H9 (cell line): ENCODE measurements around the gene ERCC6L. TPM values are rescaled to one million over a fixed set of nuclear protein-coding genes. Genes with fewer than 3 reads are reported as not detected.

Experiments used
- DNase-seq: peaks from one replicate; pipeline ENCODE4 v3.0.0-alpha.2; 2017
- H2AFZ ChIP-seq: one replicate; pipeline ENCODE4 v1.6.1; 2013; ENCODE audit warnings: mild to moderate bottlenecking, low read length, control low read depth, moderate library complexity
- H2AK5ac ChIP-seq: 2 replicates; pipeline ENCODE4 v1.6.1; 2013; ENCODE audit warnings: low read length, control low read depth, mixed read lengths; ENCODE audit not compliant: insufficient read length
- H2BK120ac ChIP-seq: one replicate; pipeline ENCODE4 v1.6.1; 2013; ENCODE audit warnings: low read depth, mild to moderate bottlenecking, low read length, control low read depth, inconsistent platforms; ENCODE audit not compliant: poor library complexity, severe bottlenecking
- H2BK12ac ChIP-seq: 2 replicates; pipeline ENCODE4 v1.6.1; 2013; ENCODE audit warnings: low read length, control low read depth, mixed read lengths, low read depth; ENCODE audit not compliant: insufficient read length
- H2BK15ac ChIP-seq: 2 replicates; pipeline ENCODE4 v1.6.1; 2013; ENCODE audit warnings: low read depth, low read length, control low read depth
- H2BK20ac ChIP-seq: one replicate; pipeline ENCODE4 v1.6.1; 2013; ENCODE audit warnings: low read depth, mild to moderate bottlenecking, low read length, control low read depth, inconsistent platforms; ENCODE audit not compliant: poor library complexity, severe bottlenecking
- H2BK5ac ChIP-seq: 2 replicates; pipeline ENCODE4 v1.6.1; 2013; ENCODE audit warnings: low read length, control low read depth, mixed read lengths; ENCODE audit not compliant: insufficient read length
- H3K14ac ChIP-seq: 2 replicates; pipeline ENCODE4 v1.6.1; 2013; ENCODE audit warnings: low read length, control low read depth; ENCODE audit not compliant: insufficient read depth
- H3K18ac ChIP-seq: 2 replicates; pipeline ENCODE4 v1.6.1; 2013; ENCODE audit warnings: low read depth, mild to moderate bottlenecking, mixed read lengths, low read length, control low read depth; ENCODE audit not compliant: insufficient read length
- H3K23ac ChIP-seq: 2 replicates; pipeline ENCODE4 v1.6.1; 2013; ENCODE audit warnings: low read length, control low read depth, mixed read lengths, low read depth; ENCODE audit not compliant: insufficient read length
- H3K23me2 ChIP-seq: 2 replicates; pipeline ENCODE4 v1.6.1; 2013; ENCODE audit warnings: low read depth, mild to moderate bottlenecking, mixed read lengths, low read length, control low read depth; ENCODE audit not compliant: insufficient read length, poor library complexity, severe bottlenecking
- H3K27ac ChIP-seq: 2 replicates; pipeline ENCODE4 v1.5.1; 2013; ENCODE audit warnings: low read length, control low read depth, mixed read lengths, low read depth; ENCODE audit not compliant: insufficient read length
- H3K27me3 ChIP-seq: 2 replicates; pipeline ENCODE4 v1.6.1; 2013; ENCODE audit warnings: low read length, control low read depth, inconsistent platforms; ENCODE audit not compliant: insufficient read depth
- H3K4ac ChIP-seq: 2 replicates; pipeline ENCODE4 v1.6.1; 2013; ENCODE audit warnings: low read depth, mild to moderate bottlenecking, control low read depth, inconsistent platforms, low read length, moderate library complexity
- H3K4me1 ChIP-seq: 2 replicates; pipeline ENCODE4 v1.6.1; 2013; ENCODE audit warnings: low read length, control low read depth, inconsistent platforms; ENCODE audit not compliant: insufficient read depth
- H3K4me2 ChIP-seq: 2 replicates; pipeline ENCODE4 v1.6.1; 2013; ENCODE audit warnings: low read length, control low read depth, mixed read lengths; ENCODE audit not compliant: insufficient read length, insufficient read depth
- H3K56ac ChIP-seq: 2 replicates; pipeline ENCODE4 v1.6.1; 2013; ENCODE audit warnings: low read depth, mild to moderate bottlenecking, mixed read lengths, low read length, control low read depth; ENCODE audit not compliant: insufficient read length
- H3K79me1 ChIP-seq: 2 replicates; pipeline ENCODE4 v1.6.1; 2013; ENCODE audit warnings: low read depth, mild to moderate bottlenecking, moderate library complexity, low read length, control low read depth, inconsistent platforms; ENCODE audit not compliant: insufficient read depth, poor library complexity, severe bottlenecking
- H3K79me2 ChIP-seq: 2 replicates; pipeline ENCODE4 v1.6.1; 2013; ENCODE audit warnings: low read length, control low read depth, inconsistent platforms; ENCODE audit not compliant: insufficient read depth
- H3K9ac ChIP-seq: 2 replicates; pipeline ENCODE4 v1.6.1; 2013; ENCODE audit warnings: low read length, control low read depth, mixed read lengths; ENCODE audit not compliant: insufficient read length; ENCODE audit errors: extremely low read depth
- H3K9me3 ChIP-seq: one replicate; pipeline ENCODE4 v1.6.1; 2013; ENCODE audit warnings: low read depth, low read length, inconsistent platforms; ENCODE audit not compliant: control insufficient read depth
- H3T11ph ChIP-seq: one replicate; pipeline ENCODE4 v1.6.1; 2013; ENCODE audit warnings: mild to moderate bottlenecking, low read length, control low read depth, inconsistent platforms
- H4K20me1 ChIP-seq: one replicate; pipeline ENCODE4 v1.6.1; 2013; ENCODE audit not compliant: control insufficient read depth, insufficient read length, insufficient read depth
- H4K5ac ChIP-seq: 2 replicates; pipeline ENCODE4 v1.6.1; 2013; ENCODE audit warnings: low read depth, mild to moderate bottlenecking, mixed read lengths, low read length, control low read depth; ENCODE audit not compliant: insufficient read length
- H4K8ac ChIP-seq: replicated peaks from 2 replicates; pipeline ENCODE4 v1.6.1; 2013; ENCODE audit warnings: low read length, control low read depth, mixed read lengths, low read depth; ENCODE audit not compliant: insufficient read length
- H4K91ac ChIP-seq: 2 replicates; pipeline ENCODE4 v1.6.1; 2013; ENCODE audit warnings: low read depth, mild to moderate bottlenecking, moderate library complexity, mixed read lengths, low read length, control low read depth; ENCODE audit not compliant: insufficient read length
- H3K27ac Mint-ChIP-seq, 3 experiments: 2 replicates in 2 of 3; 3 replicates in 1 of 3; pipeline ENCODE4 v1.8.0; 2020 to 2021; ENCODE audit warnings: mixed read lengths in 3 of 3, mild to moderate bottlenecking in 1 of 3, moderate library complexity in 1 of 3
- H3K27me3 Mint-ChIP-seq: 2 replicates; pipeline ENCODE4 v1.8.0; 2021; ENCODE audit warnings: low read depth, mild to moderate bottlenecking, moderate library complexity, mixed read lengths
- H3K36me3 Mint-ChIP-seq, 3 experiments: 2 replicates in 2 of 3; 3 replicates in 1 of 3; pipeline ENCODE4 v1.8.0; 2020 to 2021; ENCODE audit warnings: low read depth in 3 of 3, mixed read lengths in 3 of 3; ENCODE audit not compliant: insufficient read depth in 1 of 3
- H3K4me1 Mint-ChIP-seq, 2 experiments: 2 replicates each; pipeline ENCODE4 v1.8.0; 2020; ENCODE audit warnings: mixed read lengths in 2 of 2
- H3K4me3 Mint-ChIP-seq, 2 experiments: 2 replicates in 1 of 2; 3 replicates in 1 of 2; pipeline ENCODE4 v1.8.0; 2020 to 2021; ENCODE audit warnings: mild to moderate bottlenecking in 2 of 2, mixed read lengths in 2 of 2, moderate library complexity in 1 of 2
- H3K9me3 Mint-ChIP-seq, 2 experiments: 2 replicates in 1 of 2; 3 replicates in 1 of 2; pipeline ENCODE4 v1.8.0; 2020; ENCODE audit warnings: mild to moderate bottlenecking in 2 of 2, mixed read lengths in 2 of 2, moderate library complexity in 1 of 2
- CTCF ChIP-seq: fragments of 200-600 bp; sonication (generic); conservative IDR thresholded peaks from 3 replicates; pipeline ENCODE4 v1.8.0; 2021; ENCODE audit warnings: antibody characterized with exemption, mild to moderate bottlenecking
- WGBS: extraction: QIAGEN DNeasy Blood & Tissue Kit; methylation state at CpG from one replicate; pipeline ENCODE4 v1.1.7; 2013; ENCODE audit warnings: missing lambda C conversion rate, low lambda C conversion rate, mixed read lengths; ENCODE audit not compliant: insufficient read length; ENCODE audit errors: extremely low coverage; 5-methylcytosine and 5-hydroxymethylcytosine counted together
- total RNA-seq: library from RNA; stranded (reverse); gene quantifications from 2 replicates; pipeline ENCODE4 v1.2.1, GENCODE V29; 2021

ERCC6L gene
- total RNA-seq, 1 experiment from 2014 or later: 18.1 TPM

- no peak overlapping the region for H3K27ac ChIP-seq
- no peaks in the 10 kb centered on the region for H3K79me2 ChIP-seq
- no peak overlapping the region for H3K18ac ChIP-seq
- no peaks in the 10 kb centered on the region; the same call in 1 of the 2 replicates for H3K4me1 ChIP-seq
- DNase-seq: no peak
- no peak overlapping the region for H3K9ac ChIP-seq
- no peak overlapping the region for H3K4me2 ChIP-seq
- H2BK15ac ChIP-seq: no peak overlapping the region
- no peaks in the 10 kb centered on the region for H3K79me1 ChIP-seq
- H4K20me1 ChIP-seq: no peaks in the 10 kb centered on the region
- H2BK12ac ChIP-seq: no peak overlapping the region
- H3K14ac ChIP-seq: no peak overlapping the region
- H3K23me2 ChIP-seq: no peaks in the 10 kb centered on the region
- H3K4ac ChIP-seq: no peak overlapping the region
- no peak overlapping the region for H2BK20ac ChIP-seq
- no CpG with 5 or more reads among the region's 2 CpGs for WGBS
- no peak for TF ChIP-seq CTCF
- Mint-ChIP-seq H3K27me3 (peaks cover 2% of the 10 kb centered on the region; the same call in 1 of the 2 replicates), H3K9me3 (peaks cover 66 to 73% of the 10 kb centered on the region in 2 experiments), H3K27ac (no peak overlapping the region), H3K4me3 (no peak overlapping the region), H3K4me1 (peaks cover 20 to 22% of the 10 kb centered on the region in 2 experiments), H3K36me3 (peaks cover 43 to 46% (median 44%) of the 10 kb centered on the region in 3 experiments)
- no peak overlapping the region for H4K8ac ChIP-seq
- H4K5ac ChIP-seq: no peak overlapping the region
- H4K91ac ChIP-seq: no peak overlapping the region
- H3K56ac ChIP-seq: no peak overlapping the region
- H3T11ph ChIP-seq: no peak overlapping the region
- peaks cover 37% of the 10 kb centered on the region for H3K9me3 ChIP-seq
- H2BK120ac ChIP-seq: no peak overlapping the region
- H3K23ac ChIP-seq: no peak overlapping the region
- no peaks in the 10 kb centered on the region for H3K27me3 ChIP-seq
- no peak overlapping the region for H2AFZ ChIP-seq
- H2AK5ac ChIP-seq: no peak overlapping the region
- no peak overlapping the region for H2BK5ac ChIP-seq
These were observed 33.1 kb downstream of the ERCC6L start for GRCh38 chrX:72205706-72206105.
